H9 (cell line): ENCODE measurements around the gene ANAPC10. TPM values are rescaled to one million over a fixed set of nuclear protein-coding genes. Genes with fewer than 3 reads are reported as not detected.
A peak's percentile ranks its signal among the peaks of the same experiment; 100 is the strongest.

Experiments used
- DNase-seq: peaks from one replicate; pipeline ENCODE4 v3.0.0-alpha.2; 2017
- H2AFZ ChIP-seq: one replicate; pipeline ENCODE4 v1.6.1; 2013; ENCODE audit warnings: mild to moderate bottlenecking, low read length, control low read depth, moderate library complexity
- H2AK5ac ChIP-seq: 2 replicates; pipeline ENCODE4 v1.6.1; 2013; ENCODE audit warnings: low read length, control low read depth, mixed read lengths; ENCODE audit not compliant: insufficient read length
- H2BK120ac ChIP-seq: one replicate; pipeline ENCODE4 v1.6.1; 2013; ENCODE audit warnings: low read depth, mild to moderate bottlenecking, low read length, control low read depth, inconsistent platforms; ENCODE audit not compliant: poor library complexity, severe bottlenecking
- H2BK12ac ChIP-seq: 2 replicates; pipeline ENCODE4 v1.6.1; 2013; ENCODE audit warnings: low read length, control low read depth, mixed read lengths, low read depth; ENCODE audit not compliant: insufficient read length
- H2BK15ac ChIP-seq: 2 replicates; pipeline ENCODE4 v1.6.1; 2013; ENCODE audit warnings: low read depth, low read length, control low read depth
- H2BK20ac ChIP-seq: one replicate; pipeline ENCODE4 v1.6.1; 2013; ENCODE audit warnings: low read depth, mild to moderate bottlenecking, low read length, control low read depth, inconsistent platforms; ENCODE audit not compliant: poor library complexity, severe bottlenecking
- H2BK5ac ChIP-seq: 2 replicates; pipeline ENCODE4 v1.6.1; 2013; ENCODE audit warnings: low read length, control low read depth, mixed read lengths; ENCODE audit not compliant: insufficient read length
- H3K14ac ChIP-seq: 2 replicates; pipeline ENCODE4 v1.6.1; 2013; ENCODE audit warnings: low read length, control low read depth; ENCODE audit not compliant: insufficient read depth
- H3K18ac ChIP-seq: 2 replicates; pipeline ENCODE4 v1.6.1; 2013; ENCODE audit warnings: low read depth, mild to moderate bottlenecking, mixed read lengths, low read length, control low read depth; ENCODE audit not compliant: insufficient read length
- H3K23ac ChIP-seq: 2 replicates; pipeline ENCODE4 v1.6.1; 2013; ENCODE audit warnings: low read length, control low read depth, mixed read lengths, low read depth; ENCODE audit not compliant: insufficient read length
- H3K23me2 ChIP-seq: 2 replicates; pipeline ENCODE4 v1.6.1; 2013; ENCODE audit warnings: low read depth, mild to moderate bottlenecking, mixed read lengths, low read length, control low read depth; ENCODE audit not compliant: insufficient read length, poor library complexity, severe bottlenecking
- H3K27ac ChIP-seq: 2 replicates; pipeline ENCODE4 v1.5.1; 2013; ENCODE audit warnings: low read length, control low read depth, mixed read lengths, low read depth; ENCODE audit not compliant: insufficient read length
- H3K27me3 ChIP-seq: 2 replicates; pipeline ENCODE4 v1.6.1; 2013; ENCODE audit warnings: low read length, control low read depth, inconsistent platforms; ENCODE audit not compliant: insufficient read depth
- H3K4ac ChIP-seq: 2 replicates; pipeline ENCODE4 v1.6.1; 2013; ENCODE audit warnings: low read depth, mild to moderate bottlenecking, control low read depth, inconsistent platforms, low read length, moderate library complexity
- H3K4me1 ChIP-seq: 2 replicates; pipeline ENCODE4 v1.6.1; 2013; ENCODE audit warnings: low read length, control low read depth, inconsistent platforms; ENCODE audit not compliant: insufficient read depth
- H3K4me2 ChIP-seq: 2 replicates; pipeline ENCODE4 v1.6.1; 2013; ENCODE audit warnings: low read length, control low read depth, mixed read lengths; ENCODE audit not compliant: insufficient read length, insufficient read depth
- H3K56ac ChIP-seq: 2 replicates; pipeline ENCODE4 v1.6.1; 2013; ENCODE audit warnings: low read depth, mild to moderate bottlenecking, mixed read lengths, low read length, control low read depth; ENCODE audit not compliant: insufficient read length
- H3K79me1 ChIP-seq: 2 replicates; pipeline ENCODE4 v1.6.1; 2013; ENCODE audit warnings: low read depth, mild to moderate bottlenecking, moderate library complexity, low read length, control low read depth, inconsistent platforms; ENCODE audit not compliant: insufficient read depth, poor library complexity, severe bottlenecking
- H3K79me2 ChIP-seq: 2 replicates; pipeline ENCODE4 v1.6.1; 2013; ENCODE audit warnings: low read length, control low read depth, inconsistent platforms; ENCODE audit not compliant: insufficient read depth
- H3K9ac ChIP-seq: 2 replicates; pipeline ENCODE4 v1.6.1; 2013; ENCODE audit warnings: low read length, control low read depth, mixed read lengths; ENCODE audit not compliant: insufficient read length; ENCODE audit errors: extremely low read depth
- H3K9me3 ChIP-seq: one replicate; pipeline ENCODE4 v1.6.1; 2013; ENCODE audit warnings: low read depth, low read length, inconsistent platforms; ENCODE audit not compliant: control insufficient read depth
- H3T11ph ChIP-seq: one replicate; pipeline ENCODE4 v1.6.1; 2013; ENCODE audit warnings: mild to moderate bottlenecking, low read length, control low read depth, inconsistent platforms
- H4K20me1 ChIP-seq: one replicate; pipeline ENCODE4 v1.6.1; 2013; ENCODE audit not compliant: control insufficient read depth, insufficient read length, insufficient read depth
- H4K5ac ChIP-seq: 2 replicates; pipeline ENCODE4 v1.6.1; 2013; ENCODE audit warnings: low read depth, mild to moderate bottlenecking, mixed read lengths, low read length, control low read depth; ENCODE audit not compliant: insufficient read length
- H4K8ac ChIP-seq: replicated peaks from 2 replicates; pipeline ENCODE4 v1.6.1; 2013; ENCODE audit warnings: low read length, control low read depth, mixed read lengths, low read depth; ENCODE audit not compliant: insufficient read length
- H4K91ac ChIP-seq: 2 replicates; pipeline ENCODE4 v1.6.1; 2013; ENCODE audit warnings: low read depth, mild to moderate bottlenecking, moderate library complexity, mixed read lengths, low read length, control low read depth; ENCODE audit not compliant: insufficient read length
- H3K27ac Mint-ChIP-seq, 3 experiments: 2 replicates in 2 of 3; 3 replicates in 1 of 3; pipeline ENCODE4 v1.8.0; 2020 to 2021; ENCODE audit warnings: mixed read lengths in 3 of 3, mild to moderate bottlenecking in 1 of 3, moderate library complexity in 1 of 3
- H3K27me3 Mint-ChIP-seq: 2 replicates; pipeline ENCODE4 v1.8.0; 2021; ENCODE audit warnings: low read depth, mild to moderate bottlenecking, moderate library complexity, mixed read lengths
- H3K36me3 Mint-ChIP-seq, 3 experiments: 2 replicates in 2 of 3; 3 replicates in 1 of 3; pipeline ENCODE4 v1.8.0; 2020 to 2021; ENCODE audit warnings: low read depth in 3 of 3, mixed read lengths in 3 of 3; ENCODE audit not compliant: insufficient read depth in 1 of 3
- H3K4me1 Mint-ChIP-seq, 2 experiments: 2 replicates each; pipeline ENCODE4 v1.8.0; 2020; ENCODE audit warnings: mixed read lengths in 2 of 2
- H3K4me3 Mint-ChIP-seq, 2 experiments: 2 replicates in 1 of 2; 3 replicates in 1 of 2; pipeline ENCODE4 v1.8.0; 2020 to 2021; ENCODE audit warnings: mild to moderate bottlenecking in 2 of 2, mixed read lengths in 2 of 2, moderate library complexity in 1 of 2
- H3K9me3 Mint-ChIP-seq, 2 experiments: 2 replicates in 1 of 2; 3 replicates in 1 of 2; pipeline ENCODE4 v1.8.0; 2020; ENCODE audit warnings: mild to moderate bottlenecking in 2 of 2, mixed read lengths in 2 of 2, moderate library complexity in 1 of 2
- WGBS: extraction: QIAGEN DNeasy Blood & Tissue Kit; methylation state at CpG from one replicate; pipeline ENCODE4 v1.1.7; 2013; ENCODE audit warnings: missing lambda C conversion rate, low lambda C conversion rate, mixed read lengths; ENCODE audit not compliant: insufficient read length; ENCODE audit errors: extremely low coverage; 5-methylcytosine and 5-hydroxymethylcytosine counted together
- total RNA-seq: library from RNA; stranded (reverse); gene quantifications from 2 replicates; pipeline ENCODE4 v1.2.1, GENCODE V29; 2021
- TF ChIP-seq, protein P1 (sequence below): fragments of 200-600 bp; sonication (generic); conservative IDR thresholded peaks from 3 replicates; pipeline ENCODE4 v1.8.0; 2021; ENCODE audit warnings: antibody characterized with exemption, mild to moderate bottlenecking

ANAPC10 gene
- total RNA-seq, 1 experiment from 2014 or later, result 25.3 TPM

DNA sequence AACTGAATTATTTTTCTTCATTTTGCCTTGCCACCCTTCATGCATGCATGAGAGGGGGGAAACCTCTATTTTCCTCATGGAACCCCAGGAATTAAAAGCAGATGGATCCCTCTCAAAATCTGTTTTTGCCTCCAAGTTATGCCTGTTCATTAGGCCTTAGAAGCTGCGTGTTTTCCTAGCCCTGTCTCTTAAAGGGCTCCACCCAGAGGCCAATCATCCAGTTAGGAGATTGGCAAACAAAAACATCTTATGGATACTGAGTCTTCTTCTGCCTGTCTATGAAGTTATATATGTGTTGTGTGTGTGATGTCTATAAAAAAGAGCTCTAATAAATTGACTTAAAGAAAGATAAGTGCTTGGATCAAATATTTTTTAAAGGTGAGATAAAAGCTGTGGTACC lies 142.9 kb downstream of the ANAPC10 start:
- Histone ChIP-seq H3K4ac (no peak overlapping the region), H3K79me1 (no peaks in the 10 kb centered on the region), H4K8ac (no peak overlapping the region), H2AK5ac (no peak overlapping the region), H3K18ac (no peak overlapping the region), H4K91ac (no peak overlapping the region), H2BK120ac (no peak overlapping the region), H2BK5ac (no peak overlapping the region), H2AFZ (no peak overlapping the region), H2BK20ac (no peak overlapping the region), H3K79me2 (no peaks in the 10 kb centered on the region), H3K27me3 (no peaks in the 10 kb centered on the region), H3K4me2 (no peak overlapping the region), H3K4me1 (peaks cover 3% of the 10 kb centered on the region), H3T11ph (no peak overlapping the region), H3K23ac (no peak overlapping the region), H2BK15ac (no peak overlapping the region), H3K9me3 (peaks cover 9% of the 10 kb centered on the region), H4K5ac (no peak overlapping the region), H3K56ac (no peak overlapping the region), H4K20me1 (no peaks in the 10 kb centered on the region), H3K14ac (no peak overlapping the region), H3K23me2 (no peaks in the 10 kb centered on the region), H2BK12ac (no peak overlapping the region), H3K9ac (no peak overlapping the region), H3K27ac (no peak overlapping the region)
- Mint-ChIP-seq H3K27ac (peak overlapping the region in 2 of 3 experiments; percentile 89 to 91; a peak in 4 of 7 replicates), H3K9me3 (peaks cover 41 to 45% of the 10 kb centered on the region in 2 experiments), H3K4me3 (no peak overlapping the region), H3K36me3 (peaks cover 23 to 46% (median 27%) of the 10 kb centered on the region in 3 experiments), H3K27me3 (no peaks in the 10 kb centered on the region), H3K4me1 (peaks cover 13 to 16% of the 10 kb centered on the region in 2 experiments)
- no peak for DNase-seq
- TF ChIP-seq, protein P1, sequence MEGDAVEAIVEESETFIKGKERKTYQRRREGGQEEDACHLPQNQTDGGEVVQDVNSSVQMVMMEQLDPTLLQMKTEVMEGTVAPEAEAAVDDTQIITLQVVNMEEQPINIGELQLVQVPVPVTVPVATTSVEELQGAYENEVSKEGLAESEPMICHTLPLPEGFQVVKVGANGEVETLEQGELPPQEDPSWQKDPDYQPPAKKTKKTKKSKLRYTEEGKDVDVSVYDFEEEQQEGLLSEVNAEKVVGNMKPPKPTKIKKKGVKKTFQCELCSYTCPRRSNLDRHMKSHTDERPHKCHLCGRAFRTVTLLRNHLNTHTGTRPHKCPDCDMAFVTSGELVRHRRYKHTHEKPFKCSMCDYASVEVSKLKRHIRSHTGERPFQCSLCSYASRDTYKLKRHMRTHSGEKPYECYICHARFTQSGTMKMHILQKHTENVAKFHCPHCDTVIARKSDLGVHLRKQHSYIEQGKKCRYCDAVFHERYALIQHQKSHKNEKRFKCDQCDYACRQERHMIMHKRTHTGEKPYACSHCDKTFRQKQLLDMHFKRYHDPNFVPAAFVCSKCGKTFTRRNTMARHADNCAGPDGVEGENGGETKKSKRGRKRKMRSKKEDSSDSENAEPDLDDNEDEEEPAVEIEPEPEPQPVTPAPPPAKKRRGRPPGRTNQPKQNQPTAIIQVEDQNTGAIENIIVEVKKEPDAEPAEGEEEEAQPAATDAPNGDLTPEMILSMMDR, result peak; percentile 44; the same call in 2 of the 3 replicates
- no CpG with 5 or more reads among the region's 1 CpG for WGBS
